Hematopoietic multipotent progenitor cell treated with erythropoietin and hydrocortisone succinate and interleukin-3 and kit ligand, for 4 days (in vitro differentiated cells): ENCODE results near the gene DHRS7C.
"Not testable (repeated sequence)": the region's sequence is repeated elsewhere in the genome, so short reads cannot be mapped to it uniquely, and the experiment has no call there.

ENCODE experiments used
- DNase-seq: peaks from one replicate; pipeline ENCODE4 v3.0.0-alpha.2; 2015

The DHRS7C gene

DNA sequence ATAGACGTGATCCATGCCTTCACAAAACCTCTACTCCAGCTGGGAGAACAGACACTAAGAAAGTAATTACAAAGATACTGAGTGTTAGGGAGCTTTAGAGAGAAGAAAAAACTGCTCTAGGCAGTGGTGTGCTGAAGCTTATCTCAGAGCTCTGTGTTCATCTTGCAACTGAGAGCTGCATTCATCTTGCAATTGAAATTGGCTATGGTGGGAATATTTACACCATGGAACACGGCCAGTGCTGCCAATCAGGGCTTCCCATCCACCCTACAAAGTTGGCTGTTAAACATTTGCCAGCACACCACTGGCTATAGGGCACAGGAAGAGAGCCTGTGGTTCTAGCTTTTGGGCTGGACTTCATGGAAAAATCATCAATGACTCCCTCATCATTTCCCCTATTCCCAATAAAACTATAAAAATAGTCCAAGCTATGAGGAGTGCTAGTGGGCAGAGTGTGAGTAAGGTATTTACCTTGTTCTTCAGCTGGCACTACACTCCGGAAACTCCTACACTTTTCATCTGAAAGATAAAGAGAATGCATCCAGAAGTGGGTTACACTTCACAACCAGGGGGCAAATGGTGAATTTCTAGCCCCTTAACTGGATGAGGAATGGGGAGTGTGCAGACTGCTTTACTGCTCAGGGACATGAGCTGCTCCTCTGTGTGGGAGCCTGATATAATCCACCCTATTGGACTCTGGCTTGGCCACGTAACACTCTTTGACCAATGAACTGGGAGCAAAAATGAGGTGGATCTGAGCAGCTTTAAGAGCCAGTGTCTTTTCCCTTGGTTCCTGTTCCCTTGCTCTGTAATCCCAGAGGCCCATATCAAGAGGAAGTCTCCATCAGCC is 18.9 kb upstream of the DHRS7C start:
- no peak for DNase-seq

DNA sequence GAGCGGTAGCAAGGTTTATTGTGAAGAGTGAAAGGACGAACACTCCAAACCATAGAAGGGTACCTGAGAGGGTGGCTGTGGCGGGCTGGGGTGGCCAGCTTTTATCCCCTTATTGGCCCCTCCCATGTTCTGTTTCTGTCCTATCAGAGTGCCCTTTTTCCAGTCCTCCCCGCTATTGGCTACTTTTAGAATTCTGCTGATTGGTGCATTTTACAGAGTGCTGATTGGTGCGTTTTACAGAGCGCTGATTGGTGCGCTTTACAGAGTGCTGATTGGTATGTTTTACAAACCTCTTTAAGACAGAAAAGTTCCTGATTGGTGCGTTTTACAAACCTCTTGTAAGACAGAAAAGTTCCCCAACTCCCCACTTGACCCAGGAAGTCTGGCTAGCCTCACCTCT is 18.0 kb upstream of the DHRS7C start:
- DNase-seq = no peak

DNA sequence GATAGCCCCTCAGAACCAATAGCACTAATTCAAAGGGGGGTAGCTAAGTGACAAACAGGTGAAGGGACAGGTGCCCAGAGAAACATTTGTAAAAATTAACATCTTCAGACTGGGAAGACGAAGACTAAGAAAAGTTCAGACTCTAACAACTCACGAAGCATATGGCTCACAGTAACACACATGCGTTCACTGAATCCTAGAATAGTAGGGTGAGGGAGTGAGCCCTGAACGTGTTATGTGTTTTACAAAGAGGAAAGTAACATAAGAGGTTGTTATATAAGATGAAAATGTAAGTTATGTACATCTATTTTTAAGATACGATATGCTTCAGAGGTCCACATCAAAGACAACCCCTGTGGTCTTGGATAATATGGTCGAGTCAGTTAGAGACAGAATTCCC is 15.3 kb upstream of the DHRS7C start:
- DNase-seq = no peak

DNA sequence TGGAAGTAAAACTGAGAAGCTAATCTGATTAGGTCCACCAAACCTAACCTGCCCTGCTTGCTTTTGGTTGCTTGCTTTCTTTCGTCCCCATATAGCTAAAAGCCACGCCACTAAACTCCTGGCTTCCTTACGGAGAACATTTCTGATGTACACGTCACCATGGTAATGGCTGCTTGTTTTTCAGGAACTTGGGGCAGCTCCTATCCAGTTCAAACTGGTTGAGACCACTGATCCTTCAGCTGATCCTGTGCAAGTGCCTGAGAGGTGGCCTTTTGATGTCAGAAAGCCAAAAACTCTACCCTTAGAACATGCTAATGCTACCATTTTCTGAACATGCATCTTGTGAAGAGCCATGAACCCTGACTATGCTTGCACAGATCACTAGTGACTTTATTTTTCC is 14.4 kb upstream of the DHRS7C start:
- DNase-seq = peak; percentile 31

DNA sequence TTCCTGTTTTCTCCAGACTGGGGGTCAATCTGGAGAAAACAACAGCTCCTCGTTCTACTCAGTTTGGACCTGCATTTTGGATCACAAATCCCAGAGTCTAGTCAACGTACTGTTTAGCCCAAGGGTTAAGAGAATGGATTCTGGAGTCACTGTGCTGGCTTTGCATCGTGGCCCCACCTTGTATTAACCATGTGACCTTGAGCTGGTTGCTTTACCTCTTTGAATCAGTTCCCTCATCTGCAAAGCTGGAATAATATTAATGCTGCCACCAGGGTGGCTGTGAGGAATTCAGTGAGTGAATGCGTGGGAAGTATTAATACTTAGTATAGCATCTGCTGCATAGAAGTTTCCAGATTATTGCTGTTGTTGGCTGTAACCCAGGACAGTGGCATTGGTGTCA is 11.3 kb upstream of the DHRS7C start:
- DNase-seq = no peak

DNA sequence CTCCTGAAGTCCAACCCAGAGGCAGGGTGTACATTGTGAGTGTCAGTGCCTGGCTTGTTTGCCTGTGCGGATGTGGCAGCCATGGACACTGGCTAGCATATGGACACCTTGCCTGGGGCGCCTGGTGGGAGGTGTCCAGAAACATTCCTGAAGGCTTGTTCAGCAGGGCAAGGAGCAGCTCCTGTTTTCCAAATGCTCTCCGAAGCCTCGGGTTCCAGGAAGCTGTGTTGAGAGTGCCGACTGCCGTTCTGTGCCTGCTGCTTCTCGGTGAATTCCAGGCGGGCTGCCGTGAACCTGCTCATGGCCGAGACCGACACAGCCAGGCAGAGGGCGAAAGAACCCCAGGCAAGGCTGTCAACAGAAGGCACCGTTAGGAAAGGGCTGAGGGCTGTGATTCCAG is 10.9 kb upstream of the DHRS7C start:
- no peak for DNase-seq

DNA sequence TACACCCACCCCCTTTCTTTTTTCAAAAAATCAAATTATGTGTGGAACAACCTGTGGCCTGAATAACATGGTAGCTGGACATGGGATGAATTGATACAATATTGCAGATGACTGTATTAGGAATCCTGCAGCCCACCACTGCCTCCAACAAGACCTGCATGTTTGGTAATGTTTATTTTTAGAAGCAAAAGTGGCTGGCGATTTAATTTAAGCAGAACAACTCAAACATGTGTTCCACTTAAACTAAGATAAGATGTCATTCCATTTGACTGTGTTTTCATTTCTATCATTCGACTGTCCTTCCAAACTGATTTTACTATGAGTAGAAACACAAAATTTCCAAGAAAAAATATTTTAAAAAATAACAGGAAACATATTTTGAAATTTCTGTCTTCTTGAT is 10.1 kb upstream of the DHRS7C start:
- DNase-seq = no peak

DNA sequence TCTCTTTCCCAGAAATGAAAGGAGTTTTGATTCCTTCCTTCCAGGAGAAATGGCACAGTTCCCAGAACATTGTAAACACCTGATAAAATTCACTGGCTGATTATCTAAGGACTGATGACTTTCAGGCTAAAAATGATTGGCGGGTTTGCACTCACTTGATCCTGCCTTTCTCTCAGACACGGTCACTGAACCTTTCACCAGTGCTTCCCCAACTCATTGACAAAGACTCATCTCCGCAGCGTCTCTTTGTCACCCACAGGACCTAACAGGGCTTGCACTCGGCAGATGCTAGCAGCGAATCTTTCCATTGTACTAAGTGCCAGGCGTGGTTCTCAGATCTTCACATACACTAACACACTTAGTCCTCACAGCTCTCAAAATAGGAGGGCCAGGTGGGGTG is 7.3 kb upstream of the DHRS7C start:
- DNase-seq = no peak

DNA sequence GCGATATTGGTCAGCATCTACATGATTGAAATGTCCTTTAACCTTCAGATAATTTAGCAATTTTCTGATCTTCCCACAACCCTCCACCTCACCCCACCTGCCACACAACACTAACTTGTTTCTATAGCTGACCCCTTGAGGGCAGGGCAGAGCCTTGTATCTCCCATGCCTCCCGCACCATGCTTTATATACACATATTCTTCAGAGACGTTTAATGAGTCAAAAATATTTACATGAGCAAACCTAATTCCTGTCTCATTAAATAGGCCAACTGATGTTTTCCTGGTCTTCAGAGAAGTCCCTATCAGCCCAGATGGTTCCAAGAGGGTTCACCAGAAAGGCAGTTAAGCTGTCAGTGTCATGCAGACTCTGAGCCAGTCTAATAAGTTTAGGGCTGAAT is 6.6 kb upstream of the DHRS7C start:
- no peak for DNase-seq

DNA sequence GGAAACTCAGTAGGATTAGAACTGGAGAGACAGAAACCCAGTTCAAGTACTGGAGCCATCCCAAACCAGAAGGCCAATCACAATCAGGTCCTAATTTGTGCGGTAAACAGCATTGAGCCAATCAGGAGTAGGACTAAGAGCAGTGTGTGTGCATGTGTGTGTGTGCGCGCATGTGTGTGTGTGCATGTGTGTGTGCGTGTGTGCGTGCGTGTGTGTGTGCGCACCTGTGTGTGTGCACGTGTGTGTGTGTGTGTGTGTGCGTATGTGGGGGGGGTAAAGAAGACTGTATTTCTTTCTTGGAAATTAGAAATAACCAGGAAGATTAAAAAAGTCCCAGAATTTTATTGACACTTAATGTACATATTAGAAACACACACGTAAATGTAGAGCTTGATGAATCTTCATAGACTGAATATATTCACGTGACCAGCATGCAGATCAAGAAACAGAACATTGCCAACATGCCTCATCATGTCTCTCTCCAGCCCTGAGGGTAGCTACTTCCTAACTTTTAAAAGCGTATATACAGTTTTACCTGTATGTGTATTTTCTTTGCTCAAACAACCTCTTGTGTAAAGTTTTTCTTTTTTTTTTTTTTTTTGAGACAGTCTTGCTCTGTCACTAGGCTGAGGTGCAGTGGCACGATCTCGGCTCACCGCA is 919 bp upstream of the DHRS7C start:
- DNase-seq = no peak

DNA sequence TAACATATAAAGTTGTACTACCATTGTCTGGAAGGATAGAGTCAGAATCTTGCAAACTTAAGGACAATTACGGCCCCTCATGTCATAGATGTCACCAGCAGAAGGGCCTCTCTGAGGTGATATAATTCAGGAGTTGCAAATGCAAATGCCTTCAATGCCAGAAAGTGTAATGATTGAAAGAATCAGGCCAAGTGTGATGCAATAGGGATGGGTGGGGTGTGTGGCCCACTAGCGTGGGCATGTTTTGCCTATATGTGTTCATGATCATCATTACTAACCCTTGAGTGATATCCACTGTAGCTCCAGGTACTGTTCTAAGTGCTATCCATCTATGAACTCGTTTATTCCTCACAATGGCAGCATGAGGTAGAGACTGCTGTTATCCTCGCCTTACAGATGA is 1.1 kb downstream of the DHRS7C start:
- no peak for DNase-seq

DNA sequence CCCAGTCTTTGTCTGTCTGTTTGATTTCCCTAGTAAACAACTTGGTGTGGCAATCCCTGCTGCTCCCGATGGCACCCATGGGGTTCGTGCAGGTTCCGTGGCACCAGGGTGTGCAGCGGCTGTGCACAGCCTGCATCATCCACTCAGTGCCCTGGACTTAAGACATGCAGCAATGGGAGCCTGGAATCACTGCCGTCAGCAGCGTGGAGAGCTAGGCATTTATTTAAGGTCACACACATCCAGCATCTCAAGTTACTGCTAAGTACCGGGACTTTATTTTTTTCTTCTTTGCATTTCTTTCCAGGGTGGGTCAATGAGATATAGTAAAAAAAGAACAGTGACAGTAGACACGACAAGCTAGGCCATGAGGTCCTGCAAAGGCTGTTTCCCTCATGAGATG is 2.8 kb downstream of the DHRS7C start:
- no peak for DNase-seq

DNA sequence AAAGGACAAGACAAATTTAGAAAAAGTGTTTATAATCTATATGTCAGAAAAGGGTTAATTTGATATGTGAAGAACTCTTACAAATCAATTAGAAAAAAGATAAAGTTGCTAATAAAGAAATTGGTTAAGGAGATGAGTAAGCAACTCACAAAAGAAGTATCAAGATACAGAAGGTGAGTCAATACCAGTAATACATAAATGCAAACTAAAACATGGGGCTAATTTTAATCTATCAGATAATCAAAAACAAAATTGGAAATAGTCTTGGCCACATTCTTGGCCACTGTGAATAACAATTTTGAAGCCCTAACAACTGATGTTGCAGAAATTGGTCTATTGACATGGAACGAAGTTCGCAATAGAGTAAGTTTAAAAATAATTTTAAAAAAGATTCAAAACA is 6.8 kb downstream of the DHRS7C start:
- DNase-seq = no peak

DNA sequence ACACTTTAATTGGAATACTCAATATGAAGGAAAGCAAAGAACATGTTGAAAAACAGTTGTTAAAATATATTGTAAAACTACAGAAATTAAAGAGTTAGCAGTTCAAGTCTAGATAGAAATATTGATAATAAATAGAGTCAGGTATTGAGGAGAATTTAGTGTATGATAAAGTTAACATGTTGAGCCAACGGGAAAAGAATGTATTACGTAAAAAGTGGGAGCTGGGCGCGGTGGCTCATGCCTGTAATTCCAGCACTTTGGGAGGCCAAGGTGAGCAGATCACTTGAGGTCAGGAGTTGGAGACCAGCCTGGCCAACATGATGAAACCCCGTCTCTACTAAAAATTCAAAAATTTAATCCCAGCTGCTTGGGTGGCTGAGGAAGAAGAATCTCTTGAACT is 7.9 kb downstream of the DHRS7C start:
- not testable (repeated sequence) for DNase-seq

DNA sequence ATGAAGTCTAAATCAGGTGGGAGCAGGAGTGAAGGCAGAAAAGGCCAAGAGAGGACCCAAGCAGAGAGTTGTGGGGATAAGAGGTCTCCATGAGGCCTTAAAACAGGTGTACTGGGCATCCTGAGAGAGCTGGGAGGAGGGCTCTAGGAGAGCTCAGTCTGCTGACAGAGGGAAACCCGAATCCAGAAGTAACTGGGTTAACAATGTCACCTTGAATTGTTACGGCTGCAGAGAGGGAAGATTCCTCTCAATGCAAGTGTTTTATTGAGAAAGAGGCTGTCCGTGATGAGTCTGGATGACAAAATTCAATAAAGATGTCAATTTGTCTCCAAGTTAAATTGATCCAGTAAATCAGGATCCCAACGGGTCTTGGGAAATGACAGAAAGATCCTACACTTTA is 8.3 kb downstream of the DHRS7C start:
- no peak for DNase-seq

DNA sequence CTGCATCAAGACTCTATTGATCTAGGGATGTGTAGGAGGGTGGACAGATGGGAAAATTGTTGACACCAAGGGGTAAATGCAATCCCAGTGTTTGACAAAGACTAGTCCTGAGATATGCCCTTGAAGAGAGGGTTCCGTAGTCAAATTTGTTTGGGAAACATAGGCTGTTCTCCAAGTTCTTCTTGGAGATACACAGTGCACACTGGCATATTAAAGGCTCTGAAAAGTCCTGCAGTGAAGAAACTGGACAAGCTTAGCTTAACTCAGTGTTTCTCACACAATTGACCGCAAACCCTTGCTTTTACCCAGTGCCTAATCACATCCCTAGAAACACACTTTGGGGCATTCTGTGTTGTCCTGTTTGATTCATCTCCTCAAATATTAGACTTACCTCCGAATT is 10.8 kb downstream of the DHRS7C start:
- DNase-seq = no peak

DNA sequence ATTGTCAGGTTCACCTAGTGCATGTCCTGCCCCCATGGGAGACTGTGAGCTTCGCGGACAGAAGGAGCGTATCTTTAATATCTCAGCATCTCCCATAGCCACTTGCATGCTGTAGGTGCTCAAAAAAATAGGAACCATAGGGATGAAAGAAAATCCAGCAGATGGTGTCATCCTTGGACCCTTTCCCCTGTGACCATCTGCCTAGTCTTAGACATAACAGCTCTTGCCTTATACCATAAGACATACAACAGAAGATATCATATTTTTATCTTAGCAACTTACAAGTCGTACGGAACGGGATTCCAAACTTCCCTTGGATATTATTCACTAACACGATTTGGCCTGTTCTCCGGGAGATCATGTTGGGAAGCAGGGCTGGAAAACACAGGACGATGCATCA is 14.5 kb downstream of the DHRS7C start:
- no peak for DNase-seq

DNA sequence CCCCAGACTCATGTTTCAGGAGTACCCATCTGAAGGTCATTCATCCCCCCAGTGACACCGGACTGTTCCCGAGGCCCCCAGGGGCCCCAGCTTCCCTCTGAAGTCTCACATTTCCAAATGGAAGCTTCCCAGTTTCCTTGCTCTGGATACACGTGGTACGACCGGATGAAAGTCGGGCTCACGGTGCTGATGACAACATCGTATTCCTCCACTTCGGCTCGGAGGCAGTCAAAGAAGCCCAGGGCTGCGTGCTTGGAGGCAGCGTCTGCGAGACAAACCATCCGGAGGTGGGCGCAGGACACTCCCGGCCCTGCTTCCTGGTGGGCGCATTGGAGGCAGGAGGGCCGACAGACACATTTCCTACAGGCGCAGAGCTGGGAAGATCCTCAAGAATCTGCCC is 18.7 kb downstream of the DHRS7C start:
- no peak for DNase-seq

DNA sequence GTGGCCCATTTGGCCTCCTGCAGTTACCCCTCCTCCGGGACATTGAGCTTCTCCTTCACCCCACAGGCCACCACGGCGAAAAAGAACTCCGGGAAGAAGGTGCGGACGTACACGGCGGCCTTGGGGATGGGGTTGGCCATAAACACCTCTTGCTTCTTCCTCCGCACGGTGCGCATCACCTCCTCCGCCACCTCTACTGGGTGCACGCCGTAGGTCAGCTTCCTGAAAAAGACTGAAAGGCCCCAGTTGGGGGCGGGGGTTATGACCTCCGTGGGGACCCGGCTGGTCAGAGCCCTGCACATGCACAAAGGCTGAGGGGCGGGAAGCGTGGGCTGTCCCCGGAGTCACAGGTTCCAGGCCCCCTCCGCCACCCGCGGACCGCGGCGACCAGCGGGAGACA is 19.9 kb downstream of the DHRS7C start:
- DNase-seq = no peak

DNA sequence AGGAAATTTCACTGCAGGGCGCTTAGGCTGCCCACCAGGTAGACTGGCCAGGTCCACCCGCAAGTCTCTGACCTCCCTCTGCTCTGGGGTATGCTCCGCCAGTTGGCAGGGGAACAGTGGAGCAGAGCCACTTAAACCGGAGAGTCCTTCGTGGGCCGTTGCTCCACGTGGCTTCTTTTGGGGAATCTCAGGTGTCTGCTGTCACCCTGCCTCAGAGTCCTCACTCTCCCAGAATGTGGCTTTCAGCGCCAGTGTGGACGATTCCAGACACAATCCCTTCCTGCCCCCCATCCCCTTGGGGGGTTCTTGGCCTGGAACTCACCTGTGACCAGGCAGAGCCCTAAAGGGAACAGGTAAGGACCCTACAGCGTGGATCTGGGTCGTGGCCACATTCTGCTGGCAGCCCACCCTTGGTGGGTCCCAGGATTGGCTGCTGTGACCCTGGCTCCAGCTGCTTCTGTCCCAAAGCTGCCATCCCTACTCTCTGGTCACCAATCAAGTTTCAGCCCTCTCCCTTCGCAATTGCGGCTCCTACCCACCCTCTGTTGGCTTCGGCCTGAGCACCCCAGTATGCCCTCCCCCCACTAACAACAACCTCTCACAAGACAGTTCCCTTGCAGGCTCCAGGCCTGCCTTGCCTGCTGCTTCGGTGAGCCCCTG is 22.2 kb downstream of the DHRS7C start:
- DNase-seq = no peak

DNA sequence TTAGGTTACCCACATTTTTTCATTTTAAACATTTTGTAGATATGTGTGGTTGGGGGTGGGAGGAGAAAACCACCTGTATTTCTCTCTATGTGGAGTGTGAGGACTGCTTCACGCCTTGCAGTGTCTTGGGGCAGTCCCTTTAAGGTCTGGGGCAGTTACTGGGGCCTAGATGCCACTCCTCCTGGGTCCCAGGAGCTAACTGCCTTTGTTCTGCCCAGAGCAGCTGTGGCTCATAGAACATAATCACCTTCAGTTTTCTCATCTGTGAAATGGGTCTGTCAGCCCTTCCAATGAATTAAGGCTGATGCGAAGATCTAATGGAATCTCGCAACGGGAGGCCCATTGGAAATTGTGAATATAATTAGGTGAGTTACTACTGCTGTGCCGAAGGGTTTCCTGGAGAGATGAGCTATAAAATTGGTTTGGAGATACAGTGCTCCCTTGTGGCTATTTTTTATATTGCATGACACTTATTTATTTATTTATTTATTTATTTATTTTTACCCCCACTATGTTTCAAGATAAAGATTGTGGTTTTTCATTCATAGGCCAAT is 22.9 kb downstream of the DHRS7C start:
- peak; percentile 67 for DNase-seq

DNA sequence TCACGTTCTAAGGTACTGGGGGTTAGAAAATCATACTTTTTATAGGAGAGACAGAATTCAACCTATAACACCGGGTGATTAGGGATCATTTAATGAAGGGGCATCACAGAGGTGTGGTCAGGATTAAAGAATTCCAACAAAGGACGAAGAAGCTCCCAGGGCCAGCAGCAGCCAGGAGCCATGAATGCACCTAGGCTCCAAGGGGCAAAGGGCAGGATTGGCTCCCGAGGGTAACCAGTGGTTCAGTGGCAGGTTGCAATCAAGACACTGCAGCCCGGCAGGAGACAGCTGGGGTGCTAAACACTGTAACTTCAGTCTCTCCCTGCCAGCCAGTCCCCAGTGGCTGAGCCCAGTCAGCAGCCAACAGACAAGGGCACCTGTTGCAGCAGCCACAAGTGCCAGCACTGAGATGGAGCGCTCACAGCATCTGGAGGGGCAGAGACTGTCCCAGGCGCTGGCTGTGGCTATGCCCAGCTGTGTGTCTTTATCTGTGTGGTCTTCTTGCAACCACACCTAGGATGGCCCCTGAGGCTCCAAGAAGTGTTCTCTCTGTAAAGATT is 23.9 kb downstream of the DHRS7C start:
- no peak for DNase-seq

DNA sequence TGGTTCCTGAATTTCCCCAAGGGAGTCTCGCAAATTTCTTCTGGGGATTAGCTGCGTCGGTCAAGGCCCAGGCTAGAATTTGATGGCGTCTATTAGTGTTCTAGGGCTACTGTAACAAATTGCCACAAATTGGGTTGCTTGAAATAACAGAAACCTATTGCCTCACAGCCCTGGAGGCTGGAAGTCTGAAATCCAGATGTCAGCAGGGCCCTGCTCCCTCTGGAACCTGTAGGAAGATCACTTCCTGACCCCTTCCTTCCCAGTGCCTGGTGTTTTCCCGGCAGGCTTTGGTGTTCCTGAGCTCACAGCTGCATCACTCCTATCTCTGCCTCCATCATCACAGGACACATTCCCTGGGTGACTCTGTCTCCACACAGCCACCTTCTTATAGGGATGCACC is 24.4 kb downstream of the DHRS7C start:
- DNase-seq = no peak

DNA sequence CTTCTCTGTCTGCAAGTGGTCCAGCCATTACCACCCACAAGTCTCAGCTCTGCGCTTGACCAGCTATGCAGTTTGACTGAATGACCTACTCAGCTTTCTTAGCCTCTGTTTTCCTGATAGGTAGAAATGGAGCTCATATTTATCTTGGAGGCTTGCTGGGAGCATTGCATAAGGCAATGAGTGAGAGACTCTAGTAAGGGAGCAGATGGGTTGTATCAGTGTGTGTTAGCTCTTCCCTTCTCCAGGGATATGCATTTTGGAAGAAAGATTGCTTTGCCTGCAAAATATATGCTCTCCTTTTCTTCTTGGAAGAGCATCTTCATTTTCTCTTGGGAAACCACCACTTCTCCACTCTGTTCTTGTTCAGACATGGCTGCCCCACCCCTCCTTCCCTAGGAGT is 26.1 kb downstream of the DHRS7C start:
- no peak for DNase-seq
